Measurements from ENCODE around the gene AK8.

Gene AK8

DNA sequence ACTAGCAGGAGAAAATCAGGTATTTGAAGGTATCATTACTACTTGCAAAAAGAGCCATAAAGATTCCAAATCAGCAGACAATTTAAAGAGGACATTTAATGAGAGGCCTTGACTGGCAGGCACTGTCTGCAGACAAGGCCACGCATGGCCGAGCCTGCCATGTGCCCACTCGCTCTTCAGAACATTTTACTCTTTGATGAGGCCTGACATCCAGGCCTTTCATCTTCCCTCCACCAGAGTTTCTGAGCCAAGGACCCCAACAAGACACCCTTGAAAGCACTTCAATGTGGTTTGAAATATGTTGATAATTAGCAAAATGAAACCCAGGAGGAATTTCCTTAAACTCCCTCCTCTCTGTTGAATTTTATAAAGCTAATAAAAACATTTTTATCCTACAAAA lies 16.4 kb downstream of the AK8 start:
- TF ChIP-seq, protein P1, sequence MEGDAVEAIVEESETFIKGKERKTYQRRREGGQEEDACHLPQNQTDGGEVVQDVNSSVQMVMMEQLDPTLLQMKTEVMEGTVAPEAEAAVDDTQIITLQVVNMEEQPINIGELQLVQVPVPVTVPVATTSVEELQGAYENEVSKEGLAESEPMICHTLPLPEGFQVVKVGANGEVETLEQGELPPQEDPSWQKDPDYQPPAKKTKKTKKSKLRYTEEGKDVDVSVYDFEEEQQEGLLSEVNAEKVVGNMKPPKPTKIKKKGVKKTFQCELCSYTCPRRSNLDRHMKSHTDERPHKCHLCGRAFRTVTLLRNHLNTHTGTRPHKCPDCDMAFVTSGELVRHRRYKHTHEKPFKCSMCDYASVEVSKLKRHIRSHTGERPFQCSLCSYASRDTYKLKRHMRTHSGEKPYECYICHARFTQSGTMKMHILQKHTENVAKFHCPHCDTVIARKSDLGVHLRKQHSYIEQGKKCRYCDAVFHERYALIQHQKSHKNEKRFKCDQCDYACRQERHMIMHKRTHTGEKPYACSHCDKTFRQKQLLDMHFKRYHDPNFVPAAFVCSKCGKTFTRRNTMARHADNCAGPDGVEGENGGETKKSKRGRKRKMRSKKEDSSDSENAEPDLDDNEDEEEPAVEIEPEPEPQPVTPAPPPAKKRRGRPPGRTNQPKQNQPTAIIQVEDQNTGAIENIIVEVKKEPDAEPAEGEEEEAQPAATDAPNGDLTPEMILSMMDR (IDR thresholded peaks at IDR 0.05; ENCODE audit: extremely low read depth, missing control alignments), result no peak
- no peak for DNase-seq (ENCODE audit: low spot score)

DNA sequence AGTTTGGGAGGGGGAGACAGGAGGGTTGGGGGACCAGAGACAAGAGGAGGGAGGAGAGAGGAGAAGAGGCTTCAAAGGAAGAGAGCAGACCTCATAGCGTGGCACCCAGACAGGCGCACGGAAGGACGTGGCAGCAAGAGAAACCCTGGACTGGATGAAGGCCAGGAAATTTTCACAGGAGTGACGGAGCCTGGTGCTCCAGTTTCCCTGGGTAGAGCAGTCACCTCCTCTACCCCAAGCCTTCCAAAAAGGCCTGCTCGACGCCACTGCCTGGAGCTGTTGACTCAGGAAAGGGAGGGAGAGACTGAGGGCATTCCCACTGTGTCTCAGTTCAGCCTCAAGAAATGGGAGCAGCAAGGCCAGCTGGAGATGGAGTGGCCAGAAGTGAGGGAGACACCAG lies 19.3 kb downstream of the AK8 start:
- DNase-seq (ENCODE audit: low spot score), result no peak
- TF ChIP-seq, protein P1 (IDR thresholded peaks at IDR 0.05; ENCODE audit: extremely low read depth, missing control alignments), result no peak

DNA sequence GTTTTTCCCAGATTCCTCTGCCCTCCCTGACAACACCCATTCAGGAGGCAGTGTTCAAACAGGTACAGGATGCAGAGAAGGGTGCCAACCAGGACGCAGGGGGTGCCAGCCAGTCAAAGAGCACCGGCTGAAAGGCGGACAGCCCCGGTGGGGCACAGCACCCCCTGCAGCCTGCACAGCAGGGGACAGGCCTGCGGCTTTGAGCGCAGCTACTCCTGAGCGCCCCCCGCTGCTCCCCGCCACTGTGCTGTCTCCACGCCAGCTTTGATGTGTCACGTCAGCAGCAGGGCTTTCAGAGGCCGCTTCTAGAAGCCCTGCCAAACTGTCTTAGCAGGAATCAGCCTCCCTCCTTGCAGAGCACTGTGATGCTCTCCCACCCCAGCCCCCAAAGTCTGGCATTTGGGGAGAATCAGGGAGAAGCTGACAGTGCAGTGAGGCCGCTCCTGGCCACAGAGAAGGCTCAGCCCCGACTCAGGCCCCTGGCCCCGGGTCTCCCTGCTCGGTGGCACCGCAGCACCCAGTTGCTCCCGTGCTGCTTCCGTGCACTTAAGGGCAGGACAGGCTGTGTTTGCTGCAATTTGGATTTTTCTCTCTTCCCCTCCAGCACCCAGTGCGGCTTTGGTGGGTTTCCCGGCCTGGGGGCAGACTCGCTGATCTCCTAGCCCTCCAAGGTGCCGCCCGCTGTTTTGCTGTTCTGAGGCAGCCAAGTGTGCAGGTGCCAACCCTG lies 20.3 kb downstream of the AK8 start:
- DNase-seq (ENCODE audit: low spot score), result no peak
- TF ChIP-seq, protein P1 (IDR thresholded peaks at IDR 0.05; ENCODE audit: extremely low read depth, missing control alignments), result no peak

DNA sequence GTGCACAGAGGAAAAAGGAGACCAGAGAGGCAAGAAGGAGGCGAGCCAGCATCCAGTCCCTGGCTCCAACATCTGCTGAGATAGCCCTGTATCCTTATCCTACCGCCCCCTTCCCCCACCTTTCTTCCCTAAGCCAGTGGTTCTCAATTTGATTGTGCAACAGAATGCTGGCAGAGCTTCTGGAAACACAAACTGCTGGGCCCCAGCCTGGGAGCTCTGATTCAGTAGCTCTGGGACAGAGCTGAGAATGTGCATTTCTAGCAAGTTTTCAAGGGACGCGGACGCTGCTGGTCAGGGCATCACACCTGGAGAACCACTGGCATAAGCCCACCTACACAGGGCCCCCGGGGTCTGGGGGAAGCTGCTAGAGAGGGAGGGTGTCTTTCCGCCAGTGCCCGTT lies 21.1 kb downstream of the AK8 start:
- no peak for DNase-seq (ENCODE audit: low spot score)
- TF ChIP-seq, protein P1 (IDR thresholded peaks at IDR 0.05; ENCODE audit: extremely low read depth, missing control alignments), result no peak

DNA sequence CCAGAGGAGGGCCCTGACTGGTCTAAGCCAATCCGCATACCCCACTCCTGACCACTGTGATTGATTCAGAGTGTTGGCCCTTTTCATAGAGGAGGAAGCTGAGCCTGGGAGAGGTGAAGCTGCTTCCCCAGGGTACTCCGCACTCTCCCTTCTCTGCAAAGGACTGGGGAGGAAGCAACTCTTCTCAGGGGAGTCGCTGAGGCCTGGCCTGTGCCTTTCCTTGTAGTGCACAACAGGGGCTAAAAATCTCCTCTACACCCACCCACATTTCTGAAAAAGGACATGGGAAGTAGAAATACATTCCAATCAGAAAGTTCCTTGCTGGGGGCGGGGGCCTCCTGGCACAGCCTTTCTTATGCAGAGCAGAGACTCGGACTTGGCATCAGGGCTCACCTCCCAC lies 22.2 kb downstream of the AK8 start:
- no peak for DNase-seq (ENCODE audit: low spot score)
- TF ChIP-seq, protein P1 (IDR thresholded peaks at IDR 0.05; ENCODE audit: extremely low read depth, missing control alignments), result no peak

DNA sequence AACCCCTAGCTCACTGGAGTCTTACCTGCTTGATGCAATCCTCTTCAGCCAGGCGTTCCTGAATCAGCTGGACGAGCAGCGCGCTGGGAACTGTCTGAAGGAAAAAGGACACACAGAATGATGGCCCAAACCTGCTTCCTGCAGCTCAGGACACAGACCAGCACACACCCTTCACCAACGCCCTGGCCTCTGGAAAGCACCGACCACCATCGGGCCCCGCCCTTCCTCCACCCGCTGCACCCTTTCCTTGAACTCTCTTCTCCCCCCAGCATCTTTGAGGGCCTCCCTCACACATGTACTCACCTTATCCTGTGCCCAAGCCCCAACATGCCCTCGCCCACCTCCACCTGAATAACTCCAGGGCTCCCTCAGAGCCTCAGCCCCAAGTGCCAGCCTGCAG lies 23.3 kb downstream of the AK8 start:
- DNase-seq (ENCODE audit: low spot score), result no peak
- TF ChIP-seq, protein P1 (IDR thresholded peaks at IDR 0.05; ENCODE audit: extremely low read depth, missing control alignments), result no peak

DNA sequence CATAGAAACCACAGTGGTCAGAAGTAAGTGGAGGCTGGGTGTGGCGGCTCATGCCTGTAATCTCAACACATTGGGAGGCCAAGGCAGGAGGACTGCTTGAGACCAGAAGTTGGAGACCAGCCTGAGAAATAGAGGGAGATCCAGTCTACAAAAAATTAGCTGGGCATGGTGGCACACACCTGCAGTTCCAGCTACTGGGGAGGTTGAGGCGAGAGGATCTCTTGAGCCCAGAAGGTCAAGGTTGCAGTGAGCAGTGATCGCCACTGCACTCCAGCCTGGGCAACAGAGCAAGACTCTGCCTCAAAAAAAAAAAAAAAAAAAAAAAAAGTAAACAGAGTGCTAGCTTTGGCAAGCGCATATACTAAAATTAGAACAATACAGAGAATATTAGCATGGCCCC lies 24.6 kb downstream of the AK8 start:
- TF ChIP-seq, protein P1 (IDR thresholded peaks at IDR 0.05; ENCODE audit: extremely low read depth, missing control alignments), result no peak
- no peak for DNase-seq (ENCODE audit: low spot score)

All from GM20000 (cell line).